Stimulated activated CD4-positive, alpha-beta T cell treated with anti-CD3 and anti-CD28 coated beads, Interleukin-1b, Interleukin-23, amount 100 ng/mL, for 4 hours (primary cell): ENCODE measurements around the gene PPP1R12C.

Source experiments
- DNase-seq, 2 donors: peaks; one replicate each; pipeline ENCODE4 v3.0.0-alpha.2; 2020; ENCODE audit warnings: low read depth in 2 of 2

Gene PPP1R12C

DNA sequence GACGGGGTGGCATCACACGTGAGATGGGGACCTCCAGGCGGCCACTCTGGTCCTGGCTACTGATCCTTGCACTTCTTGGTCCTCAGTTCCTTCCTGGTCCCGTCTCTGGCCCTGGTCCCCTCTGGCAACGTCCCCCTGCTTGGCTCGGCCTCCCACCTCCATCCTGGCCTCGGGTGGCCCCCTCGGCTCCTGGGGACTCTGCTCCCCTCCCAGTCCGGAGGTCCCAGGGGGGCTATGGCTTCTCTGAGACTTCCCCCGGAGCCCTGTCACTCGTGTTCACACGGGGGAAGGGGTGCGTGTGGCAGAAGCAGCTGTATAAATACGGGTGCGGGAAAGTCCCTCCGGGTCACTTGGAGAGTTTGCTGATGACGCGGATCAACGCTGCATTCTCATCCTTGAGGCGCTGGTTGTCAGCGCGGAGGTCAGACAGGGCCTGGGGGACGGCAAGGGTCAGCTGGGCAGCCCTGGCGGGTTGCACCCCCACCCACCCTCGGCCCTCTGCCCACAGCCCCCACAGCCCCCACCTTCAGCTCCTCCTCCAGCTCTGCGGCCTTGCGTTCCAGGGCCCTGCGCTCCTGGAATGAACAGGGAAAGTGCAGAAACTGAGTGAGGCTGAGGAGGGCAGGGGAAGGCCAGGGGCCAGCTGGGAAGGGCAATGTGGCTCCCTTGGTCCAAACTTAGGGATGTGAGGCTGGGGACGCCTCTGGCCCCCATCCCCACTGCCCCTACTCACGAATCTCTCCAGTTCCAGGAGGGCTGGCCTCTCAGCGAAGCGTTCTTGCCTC is 26.1 kb downstream of the PPP1R12C start:
- DNase-seq = no peak

DNA sequence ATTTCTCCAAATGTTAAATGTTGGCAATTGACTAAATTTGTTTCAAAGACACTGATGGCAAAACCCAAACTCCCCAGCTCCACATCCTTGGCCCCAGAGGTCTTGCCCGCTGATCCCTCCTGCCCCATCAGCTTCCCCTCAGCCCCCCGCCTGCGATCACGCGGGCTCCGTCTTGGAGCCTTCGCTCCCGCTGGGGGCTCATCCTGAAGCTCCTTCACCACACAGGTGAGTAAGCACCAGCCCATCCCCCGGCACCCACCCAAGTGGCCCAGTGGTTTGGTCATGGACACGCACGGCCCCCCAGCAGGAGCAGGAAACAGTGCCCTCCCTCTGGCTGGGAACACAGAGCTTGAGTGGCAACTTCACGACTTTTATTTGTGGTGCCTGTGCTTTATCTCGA is 26.9 kb downstream of the PPP1R12C start:
- DNase-seq = no peak

DNA sequence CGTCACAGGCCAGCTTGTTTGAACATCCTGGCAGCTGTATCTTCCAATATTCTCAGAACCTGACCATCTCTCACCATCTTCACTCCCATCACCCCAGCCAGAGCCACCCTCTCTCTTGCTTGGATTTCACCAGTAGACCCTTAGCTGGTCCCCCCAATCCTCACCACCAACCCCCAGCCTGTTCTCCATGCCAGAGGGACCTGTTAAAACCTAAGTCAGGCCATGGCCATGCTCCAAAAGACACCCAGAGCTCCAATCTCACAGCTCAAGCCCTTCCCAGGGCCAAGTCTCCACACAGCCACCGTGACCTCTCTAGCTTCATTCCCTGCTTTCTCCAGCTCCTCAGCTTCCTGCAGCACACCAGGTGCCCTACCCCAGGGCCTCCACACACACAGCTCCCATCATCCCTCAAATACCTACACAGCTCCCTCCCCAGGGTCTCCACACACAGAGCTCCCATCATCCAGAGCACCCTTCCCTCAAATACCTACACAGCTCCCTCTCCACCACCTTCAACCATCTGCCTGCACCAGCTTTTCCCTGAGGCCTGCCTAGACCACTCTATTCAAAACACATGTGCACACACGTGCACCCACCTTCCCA is 28.0 kb downstream of the PPP1R12C start:
- DNase-seq = no peak

DNA sequence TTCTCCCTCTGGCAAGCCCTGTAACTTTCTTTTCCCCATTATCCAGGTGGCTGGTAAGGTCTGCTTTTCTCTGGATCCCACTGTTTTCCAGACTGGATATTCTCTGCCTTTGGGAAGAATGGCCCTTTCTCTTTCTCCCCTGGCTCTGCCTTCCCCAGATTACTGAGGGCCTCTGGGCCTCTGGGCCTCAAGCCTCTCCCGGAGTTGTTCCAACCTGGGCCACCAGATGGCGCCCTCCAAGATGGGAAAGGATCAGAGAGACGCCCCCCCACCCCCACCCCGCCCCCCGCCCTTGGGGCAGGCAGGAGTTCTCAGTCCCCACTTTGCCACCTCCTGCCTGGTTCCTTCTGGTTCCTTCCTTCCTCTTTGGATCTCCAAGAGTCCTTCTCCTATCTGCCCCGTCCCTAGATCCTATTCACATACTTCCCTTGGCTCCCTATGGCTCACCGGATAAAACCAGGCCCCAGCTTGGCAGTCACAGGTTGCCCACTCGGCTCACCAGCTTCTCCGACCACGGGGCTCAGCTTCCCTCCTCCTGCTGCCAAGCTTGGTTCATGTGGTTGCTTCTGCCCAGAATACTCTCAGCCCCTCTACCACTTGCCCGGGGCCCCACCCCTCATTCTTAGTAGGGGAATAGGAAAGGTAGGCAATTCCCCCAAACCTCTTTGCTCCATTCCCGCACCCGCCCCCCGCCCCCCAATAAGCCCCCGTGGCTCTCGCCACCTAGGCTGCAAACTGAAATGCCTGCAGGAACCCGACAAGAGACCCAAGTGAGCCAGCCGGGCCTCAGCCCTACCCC is 28.7 kb downstream of the PPP1R12C start:
- peak; percentile 77 to 80 for DNase-seq

DNA sequence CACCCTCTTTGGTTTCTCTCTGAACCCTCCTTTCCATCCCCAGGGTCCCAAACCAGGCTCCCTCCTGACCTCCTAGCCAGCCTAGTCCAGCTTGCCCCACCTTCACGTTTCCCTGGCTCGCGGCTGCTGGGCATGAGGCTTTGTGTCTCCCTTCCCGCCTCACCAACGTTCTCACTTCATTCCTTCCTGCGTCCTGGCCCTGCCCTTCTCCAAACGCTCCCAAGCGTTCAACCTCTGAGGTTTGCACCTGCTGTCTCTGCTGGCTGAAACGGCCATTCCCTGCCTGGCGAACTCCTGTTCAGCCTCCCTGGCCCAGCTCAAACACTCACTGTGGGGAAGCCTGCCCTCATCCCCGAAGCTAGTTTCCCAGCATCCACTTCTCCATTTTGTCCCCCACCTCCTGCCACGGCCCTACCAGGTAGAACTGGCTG is 29.4 kb downstream of the PPP1R12C start:
- no peak for DNase-seq

DNA sequence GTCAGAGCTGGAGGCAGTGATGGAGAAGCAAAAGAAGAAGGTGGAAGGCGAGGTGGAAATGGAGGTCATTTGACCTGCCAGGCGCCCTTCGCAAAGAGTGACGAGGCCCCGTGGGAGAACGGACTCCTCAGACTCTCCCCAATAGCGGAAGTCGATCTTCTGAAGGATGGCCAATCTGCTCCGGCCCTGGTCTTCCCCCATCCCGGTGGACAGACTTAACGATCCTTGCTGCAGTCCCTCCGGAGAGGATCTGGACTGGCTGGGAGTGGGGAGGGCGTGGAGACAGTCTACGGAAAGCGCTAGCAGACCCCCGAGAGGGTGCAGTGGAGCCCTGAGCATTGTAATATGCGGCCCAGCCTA is 29.9 kb downstream of the PPP1R12C start:
- DNase-seq = no peak

DNA sequence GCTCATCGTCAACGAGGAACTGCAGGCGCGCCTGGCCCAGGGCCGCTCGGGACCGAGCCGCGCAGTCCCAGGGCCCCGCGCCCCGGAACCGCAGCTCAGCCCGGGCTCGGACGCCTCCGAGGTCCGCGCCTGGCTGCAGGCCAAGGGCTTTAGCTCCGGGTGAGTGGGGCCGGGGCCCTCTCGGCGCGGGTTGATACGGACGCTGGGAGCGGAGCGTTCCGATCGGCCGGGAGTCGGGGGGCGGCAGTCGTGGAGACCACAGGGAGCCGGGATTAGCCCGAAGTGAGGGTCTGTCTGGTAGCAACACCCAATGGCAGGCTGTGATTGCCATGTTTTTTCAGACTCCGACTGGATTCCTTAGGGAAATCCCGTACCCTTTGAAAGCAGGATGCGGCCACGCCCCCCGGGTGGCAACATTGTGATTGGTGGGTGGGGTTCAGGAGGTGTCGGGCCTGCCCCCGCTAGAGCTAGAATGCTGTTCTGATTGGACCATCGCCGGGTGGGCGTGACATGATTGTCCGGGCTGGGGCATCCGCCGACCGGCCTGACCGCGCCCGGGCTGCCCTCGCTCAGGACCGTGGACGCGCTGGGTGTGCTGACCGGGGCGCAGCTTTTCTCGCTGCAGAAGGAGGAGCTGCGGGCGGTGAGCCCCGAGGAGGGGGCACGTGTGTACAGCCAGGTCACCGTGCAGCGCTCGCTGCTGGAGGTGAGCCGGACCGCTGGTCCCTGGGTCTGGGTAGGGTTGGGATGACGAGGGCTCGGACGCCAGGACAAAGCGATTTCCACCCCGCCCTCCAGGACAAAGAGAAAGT is 30.5 kb downstream of the PPP1R12C start:
- DNase-seq = peak in 1 of 2 donors; percentile 50

DNA sequence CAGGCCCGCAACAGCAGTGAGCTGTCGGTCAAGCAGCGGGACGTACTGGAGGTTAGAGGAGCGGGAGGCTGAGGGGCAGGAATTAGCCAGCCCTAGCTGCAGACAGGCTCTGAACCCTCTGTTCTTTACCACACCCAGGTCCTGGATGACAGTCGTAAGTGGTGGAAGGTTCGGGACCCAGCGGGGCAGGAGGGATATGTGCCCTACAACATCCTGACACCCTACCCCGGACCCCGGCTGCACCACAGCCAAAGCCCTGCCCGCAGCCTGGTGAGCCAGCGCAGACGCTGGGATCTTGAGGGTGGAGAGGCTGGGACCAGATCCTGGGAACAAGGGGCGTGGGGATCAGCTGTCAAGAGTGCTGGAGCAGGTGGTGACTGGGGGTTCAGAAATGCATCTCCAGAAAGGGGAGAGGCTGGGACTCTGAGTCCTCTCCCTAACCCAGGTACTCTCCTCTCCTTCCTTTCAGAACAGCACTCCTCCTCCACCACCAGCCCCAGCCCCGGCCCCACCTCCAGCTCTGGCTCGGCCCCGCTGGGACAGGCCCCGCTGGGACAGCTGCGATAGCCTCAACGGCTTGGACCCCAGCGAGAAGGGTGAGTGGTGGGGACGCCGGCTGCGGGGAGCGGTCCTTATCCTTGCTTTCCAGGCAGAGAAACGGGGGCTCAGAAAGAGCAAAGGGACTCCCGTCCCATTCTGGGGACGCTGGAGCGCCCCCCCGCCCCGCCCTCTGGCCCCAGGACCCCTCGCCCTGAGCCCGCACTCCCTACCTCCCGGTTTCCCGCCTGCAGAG is 31.3 kb downstream of the PPP1R12C start:
- DNase-seq = no peak

DNA sequence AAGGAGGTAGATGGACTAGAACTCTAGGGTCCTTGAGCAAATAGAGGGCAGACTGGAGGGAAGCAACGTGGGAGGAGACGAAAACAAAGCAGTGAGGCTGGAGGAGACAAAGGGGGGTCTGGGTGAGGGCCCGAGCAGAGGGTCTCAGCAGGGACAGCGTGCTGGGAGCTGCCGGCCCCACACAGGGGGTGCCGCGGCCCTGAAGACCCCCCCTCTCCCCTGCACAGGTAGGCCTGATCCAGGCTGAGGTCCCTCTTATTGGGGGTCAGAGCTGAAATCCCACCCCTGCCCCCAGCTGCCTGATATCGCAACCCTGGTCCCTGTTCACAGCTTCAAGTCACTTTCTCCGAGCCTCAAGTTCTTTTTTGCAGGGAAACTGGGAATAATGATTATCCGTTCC is 33.0 kb downstream of the PPP1R12C start:
- no peak for DNase-seq

DNA sequence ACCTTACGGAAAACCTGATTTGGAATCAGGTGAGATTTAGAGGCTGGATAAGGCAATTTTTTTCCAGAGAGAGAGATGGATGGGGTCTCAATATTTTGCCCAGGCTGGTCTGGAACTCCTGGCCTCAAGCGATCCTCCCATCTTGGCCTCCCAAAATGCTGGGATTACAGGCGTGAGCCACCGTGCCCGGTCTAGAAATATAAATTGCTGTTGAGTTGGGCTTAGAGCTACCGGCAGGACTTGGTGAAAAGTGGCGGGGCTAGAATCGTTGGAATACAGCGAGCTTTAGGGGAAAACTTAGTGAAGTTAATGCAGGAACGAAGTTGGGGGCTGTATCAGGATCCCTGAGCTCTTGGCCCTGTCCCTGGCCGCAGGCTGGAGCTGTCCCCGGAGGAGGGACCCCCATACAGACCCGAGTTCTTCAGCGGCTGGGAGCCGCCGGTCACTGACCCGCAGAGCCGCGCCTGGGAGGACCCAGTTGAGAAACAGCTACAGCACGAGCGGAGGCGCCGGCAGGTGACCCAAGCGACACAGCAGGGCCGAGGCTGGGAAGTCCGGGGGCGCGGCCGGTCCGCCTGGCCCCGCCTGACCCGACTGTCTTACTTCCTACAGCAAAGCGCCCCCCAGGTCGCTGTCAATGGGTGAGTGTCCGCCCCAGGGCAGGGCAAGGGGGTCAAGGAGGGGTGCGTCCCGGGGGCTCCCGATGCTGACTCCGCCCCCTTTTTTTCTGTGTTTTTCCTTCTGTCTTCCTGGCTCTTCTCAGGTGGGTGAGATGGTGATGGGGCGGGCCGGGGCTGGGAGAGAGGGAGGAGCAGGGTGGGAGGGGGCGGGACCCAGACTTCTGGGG is 34.2 kb downstream of the PPP1R12C start:
- DNase-seq = no peak

DNA sequence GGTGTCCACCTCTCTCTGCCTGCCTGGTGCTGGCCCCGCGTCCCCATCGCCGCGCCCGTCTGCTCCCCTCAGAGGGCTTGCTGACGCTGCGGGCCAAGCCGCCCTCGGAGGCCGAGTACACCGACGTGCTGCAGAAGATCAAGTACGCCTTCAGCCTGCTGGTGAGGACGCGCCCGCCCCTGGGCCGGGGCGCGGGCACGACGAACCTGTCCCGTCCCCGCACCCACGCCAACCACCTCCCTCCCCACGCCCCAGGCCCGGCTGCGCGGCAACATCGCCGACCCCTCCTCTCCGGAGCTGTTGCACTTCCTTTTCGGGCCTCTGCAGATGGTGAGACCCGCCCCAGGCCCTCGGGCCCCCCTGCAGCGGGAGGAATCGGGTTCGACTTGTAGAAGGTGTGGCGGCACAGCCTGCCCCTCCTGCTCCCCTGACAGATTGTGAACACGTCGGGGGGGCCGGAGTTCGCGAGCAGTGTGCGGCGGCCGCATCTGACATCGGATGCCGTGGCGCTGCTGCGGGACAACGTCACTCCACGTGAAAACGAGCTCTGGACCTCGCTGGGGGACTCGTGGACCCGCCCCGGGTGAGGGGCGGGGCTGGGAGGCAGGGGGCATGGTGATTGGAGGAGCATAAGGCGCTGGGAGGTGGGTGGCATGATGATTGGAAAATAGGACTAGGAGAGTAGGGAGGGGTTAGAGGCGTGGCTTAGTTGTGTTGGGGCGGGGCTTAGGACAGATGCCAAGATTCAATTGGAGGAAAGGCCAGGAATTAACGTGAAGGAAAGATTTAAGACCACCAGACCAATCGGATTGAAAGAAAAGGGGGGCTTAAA is 35.2 kb downstream of the PPP1R12C start:
- peak; percentile 28 to 30 for DNase-seq

DNA sequence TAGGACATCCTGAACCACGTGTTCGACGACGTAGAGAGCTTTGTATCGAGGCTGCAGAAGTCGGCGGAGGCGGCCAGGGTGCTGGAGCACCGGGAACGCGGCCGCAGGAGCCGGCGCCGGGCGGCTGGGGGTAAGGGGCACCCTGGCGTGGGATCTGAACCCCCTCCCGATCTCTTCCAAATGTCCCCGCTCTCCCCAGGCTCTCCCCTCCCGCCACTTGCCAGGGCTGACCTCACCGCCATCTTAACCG is 35.7 kb downstream of the PPP1R12C start:
- no peak for DNase-seq

DNA sequence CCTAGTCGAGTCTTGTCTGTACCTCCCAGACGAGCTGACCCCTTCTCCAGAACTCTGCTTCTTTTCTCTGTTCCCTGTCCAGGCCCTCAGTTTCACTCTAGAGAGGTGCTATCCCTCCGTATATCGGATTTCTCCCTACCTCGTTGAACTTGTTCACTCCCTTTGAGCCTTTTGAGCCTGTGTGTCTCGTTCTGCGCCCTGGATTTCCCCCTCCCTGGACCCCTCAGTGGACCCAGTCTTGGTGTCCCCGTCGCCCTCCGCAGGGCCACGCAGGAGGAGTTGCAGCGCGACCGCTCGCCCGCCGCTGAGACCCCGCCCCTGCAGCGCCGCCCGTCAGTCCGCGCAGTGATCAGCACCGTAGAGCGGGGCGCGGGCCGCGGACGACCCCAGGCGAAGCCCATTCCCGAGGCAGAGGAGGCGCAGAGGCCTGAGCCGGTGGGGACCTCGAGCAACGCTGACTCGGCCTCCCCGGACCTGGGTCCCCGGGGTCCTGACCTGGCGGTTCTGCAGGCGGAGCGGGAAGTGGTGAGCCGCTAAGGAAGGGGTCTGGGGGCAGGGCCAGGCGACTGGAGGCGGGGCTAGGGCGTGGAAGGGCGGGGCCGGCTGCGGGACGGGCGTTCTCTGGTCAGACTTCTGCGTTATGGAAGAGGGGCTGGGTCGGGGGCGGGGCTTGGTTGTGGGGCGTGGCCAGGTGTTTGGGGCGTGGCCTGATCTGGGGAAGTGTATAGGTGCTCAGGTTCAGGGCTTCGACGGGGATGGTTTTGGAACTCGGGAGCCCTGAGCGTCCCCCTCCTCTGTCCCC is 36.3 kb downstream of the PPP1R12C start:
- peak; percentile 80 for DNase-seq

DNA sequence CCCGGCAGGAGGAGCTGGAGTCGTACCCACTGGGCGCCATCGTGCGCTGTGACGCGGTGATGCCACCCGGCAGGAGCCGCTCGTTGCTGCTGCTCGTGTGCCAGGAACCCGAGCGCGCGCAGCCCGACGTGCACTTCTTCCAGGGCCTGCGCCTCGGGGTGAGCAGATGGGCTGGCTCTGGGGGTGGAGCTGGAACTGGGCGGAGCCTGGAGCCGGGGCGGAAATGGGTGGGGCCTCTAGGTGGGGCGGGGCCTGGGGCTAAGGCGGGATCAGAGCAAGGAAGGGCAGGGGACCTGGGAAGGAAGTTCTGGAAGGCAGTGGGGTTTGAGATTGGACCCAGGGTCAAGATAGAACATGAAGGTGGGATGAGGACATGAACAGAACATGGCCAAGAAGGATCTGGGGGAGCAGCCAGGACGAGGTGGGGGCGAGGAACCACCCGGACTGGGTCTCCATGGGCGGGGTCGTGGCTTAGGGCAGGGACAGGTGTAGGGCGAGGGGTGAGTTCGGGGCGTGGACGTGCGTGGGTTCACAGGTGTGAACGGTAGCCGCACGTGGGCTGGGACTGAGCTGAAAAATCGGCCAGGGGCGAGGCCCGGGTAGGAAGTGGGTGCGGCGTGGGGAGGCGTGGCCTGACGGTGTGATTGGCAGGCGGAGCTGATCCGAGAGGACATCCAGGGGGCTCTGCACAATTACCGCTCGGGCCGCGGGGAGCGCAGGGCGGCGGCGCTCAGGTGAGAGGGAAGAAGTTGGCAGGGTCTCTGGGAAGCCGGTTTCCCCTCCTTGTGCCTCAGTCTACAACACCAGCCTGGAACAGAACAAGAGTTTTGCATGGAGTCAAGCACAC is 37.1 kb downstream of the PPP1R12C start:
- peak; percentile 32 to 55 for DNase-seq

DNA sequence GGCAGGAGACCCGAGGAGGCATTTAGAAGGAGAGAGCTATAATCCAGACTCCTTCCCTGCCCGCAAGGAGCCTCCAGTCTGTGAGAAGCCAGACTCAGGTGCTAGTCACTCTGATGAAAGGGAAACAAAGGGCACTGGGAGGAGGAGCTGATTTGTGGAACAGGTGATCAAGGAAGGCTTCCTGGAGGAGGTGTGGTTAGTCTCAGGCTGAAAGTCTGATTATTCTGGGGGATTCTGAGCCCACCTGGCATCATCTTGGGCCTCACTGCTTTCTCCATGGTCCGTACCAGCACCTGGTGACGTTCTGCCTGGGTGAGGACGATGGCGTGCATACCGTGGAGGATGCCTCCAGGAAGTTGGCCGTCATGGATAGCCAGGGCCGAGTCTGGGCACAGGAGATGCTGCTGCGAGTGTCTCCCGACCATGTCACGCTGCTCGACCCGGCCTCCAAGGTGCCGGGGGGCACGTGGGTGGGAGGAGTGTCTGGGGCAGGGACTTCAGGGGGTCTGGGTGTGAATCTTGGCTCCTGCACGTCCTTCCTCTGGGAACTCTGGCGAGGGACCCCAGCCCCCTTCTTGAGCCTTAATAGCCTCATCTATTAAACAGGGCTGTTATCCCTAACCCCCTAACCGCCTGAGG is 37.9 kb downstream of the PPP1R12C start:
- no peak for DNase-seq

DNA sequence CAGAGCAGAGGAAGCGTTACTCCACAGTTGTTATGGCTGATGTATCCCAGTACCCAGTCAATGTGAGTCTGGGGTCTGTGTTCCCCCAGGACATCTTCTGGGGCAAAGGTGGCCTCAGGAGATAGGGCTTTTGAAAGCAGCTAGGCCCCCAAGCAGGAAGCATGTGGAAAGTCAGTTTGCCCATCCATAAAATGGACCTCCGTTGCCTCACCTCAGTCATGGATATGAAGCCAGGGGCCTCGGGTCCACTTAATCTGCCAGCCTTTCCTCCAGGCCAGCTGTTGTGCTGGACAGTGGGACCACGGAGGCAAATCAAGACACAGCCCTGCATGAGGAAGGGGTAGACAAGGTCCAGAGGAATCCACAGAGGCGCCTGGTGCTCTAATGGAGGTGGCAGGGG is 38.4 kb downstream of the PPP1R12C start:
- DNase-seq = no peak

DNA sequence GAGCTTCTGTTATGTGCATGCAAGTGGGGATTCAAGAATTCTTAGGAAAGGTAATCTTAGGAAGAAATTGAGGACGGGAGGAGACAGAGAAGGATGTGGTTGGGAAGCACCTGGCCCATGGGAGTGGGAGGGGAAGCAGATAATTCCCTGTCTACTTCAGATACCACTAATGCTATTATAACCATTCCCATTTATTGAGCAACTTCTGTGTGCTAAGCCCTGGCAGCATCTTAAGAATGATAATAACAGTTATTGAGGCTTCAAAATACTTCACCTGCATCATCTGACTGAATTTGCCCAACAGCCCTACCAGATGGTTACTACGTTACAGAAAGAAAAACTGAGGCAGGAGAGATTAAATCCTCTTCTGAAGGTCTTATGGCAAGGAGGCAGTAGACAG is 40.3 kb downstream of the PPP1R12C start:
- DNase-seq = no peak
